Smooth muscle cell (in vitro differentiated cells): ENCODE data around the gene SH2D3A. TPM values are rescaled to one million over a fixed set of nuclear protein-coding genes. Genes with fewer than 3 reads are reported as not detected.

Experiments
- DNase-seq: peaks from one replicate; lab custom pipeline; 2025; ENCODE audit not compliant: unreplicated experiment; lab: John Stamatoyannopoulos, UW
- H2AFZ ChIP-seq: fragments of 200-600 bp; sonication (generic); 2 replicates; pipeline ENCODE4 v1.6.0; 2016; ENCODE audit warnings: antibody characterized with exemption, low read depth, mild to moderate bottlenecking
- H3F3A ChIP-seq: fragments of 200-600 bp; sonication (generic); 2 replicates; pipeline ENCODE4 v1.6.0; 2017; ENCODE audit warnings: antibody characterized with exemption, low read depth
- H3K27ac ChIP-seq: fragments of 200-600 bp; sonication (generic); 2 replicates; pipeline ENCODE4 v1.5.1; 2016; ENCODE audit warnings: low read depth, mild to moderate bottlenecking
- H3K27me3 ChIP-seq: fragments of 200-600 bp; sonication (generic); 2 replicates; pipeline ENCODE4 v1.6.1; 2016; ENCODE audit warnings: low read depth, mild to moderate bottlenecking
- H3K36me3 ChIP-seq: fragments of 200-600 bp; sonication (generic); 2 replicates; pipeline ENCODE4 v1.5.1; 2016; ENCODE audit warnings: low read depth
- H3K4me1 ChIP-seq: fragments of 200-600 bp; sonication (generic); 2 replicates; pipeline ENCODE4 v1.5.1; 2016; ENCODE audit warnings: low read depth
- H3K4me2 ChIP-seq: fragments of 200-600 bp; sonication (generic); 2 replicates; pipeline ENCODE4 v1.6.0; 2016; ENCODE audit warnings: mild to moderate bottlenecking
- H3K4me3 ChIP-seq: fragments of 200-600 bp; sonication (generic); 2 replicates; pipeline ENCODE4 v1.5.1; 2016; ENCODE audit warnings: mild to moderate bottlenecking
- H3K79me2 ChIP-seq: fragments of 200-600 bp; sonication (generic); 2 replicates; pipeline ENCODE4 v1.6.0; 2016; ENCODE audit warnings: low read depth, mild to moderate bottlenecking
- H3K9ac ChIP-seq: fragments of 200-600 bp; sonication (generic); 2 replicates; pipeline ENCODE4 v1.6.0; 2016; ENCODE audit warnings: low read depth
- H3K9me3 ChIP-seq: fragments of 200-600 bp; sonication (generic); replicated peaks from 2 replicates; pipeline ENCODE4 v1.5.1; 2016; ENCODE audit warnings: low read depth
- H4K20me1 ChIP-seq: fragments of 200-600 bp; sonication (generic); 2 replicates; pipeline ENCODE4 v1.6.0; 2016; ENCODE audit warnings: low read depth
- WGBS: methylation state at CpG from one replicate; pipeline ENCODE4 v1.1.7; 2016; ENCODE audit warnings: low lambda C conversion rate; 5-methylcytosine and 5-hydroxymethylcytosine counted together
- polyA plus RNA-seq: library from polyadenylated mRNA; unstranded; fragments of >200 nt; fragmentation: Nextera tagmentation; extraction: Ambion mirVana; gene quantifications from 2 replicates; pipeline ENCODE4 v1.2.1, GENCODE V29; 2016
- total RNA-seq: library from RNA; depleted of rRNA; stranded (reverse); fragments of >200 nt; gene quantifications from 2 replicates; pipeline ENCODE4 v1.2.3, GENCODE V29; 2014
- TF ChIP-seq, protein P1 (sequence below): fragments of 200-600 bp; sonication (generic); IDR thresholded peaks from 2 replicates; pipeline ENCODE4 v1.5.1; 2017; ENCODE audit warnings: borderline replicate concordance, mild to moderate bottlenecking, antibody characterized with exemption; ENCODE audit not compliant: insufficient read depth, poor library complexity, severe bottlenecking

SH2D3A gene
- total and polyA plus RNA-seq, 2 experiments from 2014 or later, result 6.2 to 9.3 TPM

DNA sequence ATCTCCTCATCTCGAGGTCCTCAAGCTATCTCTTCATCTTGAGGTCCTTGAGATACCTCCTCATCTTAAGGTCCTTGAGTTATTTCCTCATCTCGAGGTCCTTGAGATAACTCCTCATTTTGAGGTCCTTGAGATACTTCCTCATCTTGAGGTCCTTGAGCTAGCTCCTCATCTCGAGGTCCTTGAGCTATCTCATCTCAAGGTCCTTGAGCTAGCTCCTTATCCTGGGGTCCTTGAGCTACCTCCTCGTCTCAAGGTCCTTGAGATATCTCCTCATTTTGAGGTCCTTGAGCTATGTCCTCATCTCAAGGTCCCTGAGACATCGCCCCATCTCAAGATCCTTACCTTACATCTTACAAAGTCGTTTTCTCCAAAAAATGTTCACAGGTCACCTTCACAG, 24.0 kb upstream of the SH2D3A start:
- no peaks in the 10 kb centered on the region for H3K4me1 ChIP-seq
- H3K27me3 ChIP-seq, result no peaks in the 10 kb centered on the region
- no peak overlapping the region for H3K4me2 ChIP-seq
- TF ChIP-seq, protein P1, sequence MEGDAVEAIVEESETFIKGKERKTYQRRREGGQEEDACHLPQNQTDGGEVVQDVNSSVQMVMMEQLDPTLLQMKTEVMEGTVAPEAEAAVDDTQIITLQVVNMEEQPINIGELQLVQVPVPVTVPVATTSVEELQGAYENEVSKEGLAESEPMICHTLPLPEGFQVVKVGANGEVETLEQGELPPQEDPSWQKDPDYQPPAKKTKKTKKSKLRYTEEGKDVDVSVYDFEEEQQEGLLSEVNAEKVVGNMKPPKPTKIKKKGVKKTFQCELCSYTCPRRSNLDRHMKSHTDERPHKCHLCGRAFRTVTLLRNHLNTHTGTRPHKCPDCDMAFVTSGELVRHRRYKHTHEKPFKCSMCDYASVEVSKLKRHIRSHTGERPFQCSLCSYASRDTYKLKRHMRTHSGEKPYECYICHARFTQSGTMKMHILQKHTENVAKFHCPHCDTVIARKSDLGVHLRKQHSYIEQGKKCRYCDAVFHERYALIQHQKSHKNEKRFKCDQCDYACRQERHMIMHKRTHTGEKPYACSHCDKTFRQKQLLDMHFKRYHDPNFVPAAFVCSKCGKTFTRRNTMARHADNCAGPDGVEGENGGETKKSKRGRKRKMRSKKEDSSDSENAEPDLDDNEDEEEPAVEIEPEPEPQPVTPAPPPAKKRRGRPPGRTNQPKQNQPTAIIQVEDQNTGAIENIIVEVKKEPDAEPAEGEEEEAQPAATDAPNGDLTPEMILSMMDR, result no peak
- no peak for DNase-seq
- no peaks in the 10 kb centered on the region for H3F3A ChIP-seq
- WGBS, result 63% methylated on average over 6 of the region's 6 CpGs
- no peaks in the 10 kb centered on the region for H3K9me3 ChIP-seq
- no peaks in the 10 kb centered on the region for H3K36me3 ChIP-seq
- H4K20me1 ChIP-seq, result no peaks in the 10 kb centered on the region
- H3K4me3 ChIP-seq, result no peak overlapping the region
- H2AFZ ChIP-seq, result no peak overlapping the region
- no peak overlapping the region for H3K27ac ChIP-seq
- no peak overlapping the region for H3K9ac ChIP-seq
- H3K79me2 ChIP-seq, result no peaks in the 10 kb centered on the region

DNA sequence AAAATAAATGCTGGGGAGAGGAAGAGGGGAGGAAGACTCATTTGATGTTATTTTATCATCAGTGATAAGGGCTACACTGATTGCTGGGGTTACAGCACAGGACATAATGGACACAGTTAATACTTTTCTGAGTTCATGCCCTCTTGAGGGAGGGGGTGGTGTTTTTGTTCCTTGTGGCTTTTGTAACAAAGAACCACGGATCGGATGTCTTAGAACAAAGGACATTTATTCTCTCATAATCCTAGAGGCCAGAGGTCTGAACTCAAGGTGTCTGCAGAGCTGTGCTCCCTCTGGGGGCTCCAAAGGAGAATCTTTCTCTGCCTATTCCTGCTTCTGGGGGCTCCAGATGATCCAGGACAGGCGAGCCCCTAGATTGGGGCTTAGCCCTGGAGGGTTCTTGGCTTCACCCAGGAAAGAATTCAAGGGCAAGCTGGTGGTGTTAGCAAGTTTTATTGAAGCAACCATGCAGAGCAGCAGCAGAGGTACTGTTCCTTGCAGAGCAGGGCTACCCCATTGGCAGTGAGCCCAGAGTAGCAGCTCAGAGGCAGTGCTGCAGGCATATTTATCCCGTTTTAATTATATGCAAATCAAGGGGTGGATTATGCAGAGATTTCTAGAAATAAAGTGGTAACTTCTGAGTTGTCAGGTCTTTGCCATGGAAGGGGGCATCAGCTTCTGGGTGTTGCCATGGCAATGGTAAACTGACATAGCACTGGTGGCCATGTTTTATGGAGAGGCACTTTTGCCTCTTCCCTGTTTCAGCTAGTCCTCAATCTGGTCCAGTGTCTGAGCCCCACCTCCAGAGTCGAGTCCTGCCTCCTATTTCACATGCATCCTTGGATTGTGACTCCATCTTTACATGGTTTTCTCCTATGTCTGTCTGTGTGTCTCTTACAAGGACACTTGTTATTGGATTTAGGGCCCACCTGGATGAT, 23.2 kb upstream of the SH2D3A start:
- WGBS, result 66% methylated on average over 5 of the region's 5 CpGs
- Histone ChIP-seq H3K27ac (no peak overlapping the region), H3K36me3 (no peaks in the 10 kb centered on the region), H3K4me2 (no peak overlapping the region), H3K79me2 (no peaks in the 10 kb centered on the region), H4K20me1 (no peaks in the 10 kb centered on the region), H3K27me3 (no peaks in the 10 kb centered on the region), H3K4me3 (no peak overlapping the region), H3K4me1 (no peaks in the 10 kb centered on the region), H3K9ac (no peak overlapping the region), H3F3A (no peaks in the 10 kb centered on the region), H2AFZ (no peak overlapping the region), H3K9me3 (no peaks in the 10 kb centered on the region)
- TF ChIP-seq, protein P1, result no peak
- no peak for DNase-seq

DNA sequence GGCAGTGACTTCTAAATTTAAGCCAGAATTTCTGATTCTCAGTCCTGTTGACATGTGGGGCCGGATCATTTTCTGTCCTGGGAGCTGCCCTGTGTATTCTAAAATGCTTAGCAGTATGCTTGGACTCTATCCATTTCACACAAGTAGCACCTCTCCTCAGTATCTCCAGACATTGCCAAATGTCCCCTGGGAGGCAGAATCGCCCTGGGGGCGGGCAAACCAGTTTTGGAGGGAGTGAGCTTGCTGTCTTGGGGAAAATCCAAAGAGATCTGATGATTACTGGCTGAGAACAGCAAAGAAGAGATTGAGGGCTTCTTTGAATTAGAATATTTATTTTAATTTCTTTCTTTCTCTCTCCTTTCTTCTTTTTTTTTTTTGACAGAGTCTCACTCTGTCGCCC, 21.7 kb upstream of the SH2D3A start:
- H3K4me3 ChIP-seq, result no peak overlapping the region
- no peak overlapping the region for H3K4me2 ChIP-seq
- H2AFZ ChIP-seq, result no peak overlapping the region
- TF ChIP-seq, protein P1, result no peak
- no peaks in the 10 kb centered on the region for H3K36me3 ChIP-seq
- H3K9ac ChIP-seq, result no peak overlapping the region
- no peaks in the 10 kb centered on the region for H3K79me2 ChIP-seq
- DNase-seq, result no peak
- H3K4me1 ChIP-seq, result no peaks in the 10 kb centered on the region
- H3K9me3 ChIP-seq, result no peaks in the 10 kb centered on the region
- WGBS, result 85% methylated on average over 4 of the region's 4 CpGs
- H4K20me1 ChIP-seq, result no peaks in the 10 kb centered on the region
- H3K27ac ChIP-seq, result no peak overlapping the region
- no peaks in the 10 kb centered on the region for H3K27me3 ChIP-seq
- H3F3A ChIP-seq, result no peaks in the 10 kb centered on the region
